ENCODE results near the gene BICC1.

DNA sequence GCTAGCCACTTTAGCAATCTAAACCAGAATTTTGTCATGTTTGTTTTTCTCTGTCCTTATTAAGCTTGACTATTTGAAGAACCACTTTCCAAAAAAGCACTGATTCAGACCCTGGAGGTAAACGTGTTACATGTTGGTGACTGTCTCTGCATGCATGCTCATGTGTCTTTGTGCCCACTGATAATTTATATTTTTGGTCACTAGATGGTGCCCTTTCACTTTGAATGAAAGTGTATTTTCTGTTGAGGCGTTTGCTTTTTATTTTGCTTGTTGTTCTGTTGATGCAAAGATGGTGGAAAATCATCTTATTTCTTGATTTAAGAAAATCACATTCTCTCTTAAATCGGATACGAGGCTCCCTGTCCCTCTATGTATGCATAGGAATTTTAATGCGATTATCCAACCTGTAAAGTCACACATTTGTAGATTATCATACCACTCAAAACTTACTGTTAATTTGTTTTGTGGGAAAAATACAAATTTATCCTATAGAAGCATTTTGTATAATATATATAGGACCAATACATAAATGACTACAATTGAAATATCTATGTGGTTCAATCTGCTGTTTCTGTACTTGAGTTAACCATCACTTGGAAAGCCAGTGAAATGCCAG is 269.3 kb downstream of the BICC1 start:
- TF ChIP-seq, protein P1, sequence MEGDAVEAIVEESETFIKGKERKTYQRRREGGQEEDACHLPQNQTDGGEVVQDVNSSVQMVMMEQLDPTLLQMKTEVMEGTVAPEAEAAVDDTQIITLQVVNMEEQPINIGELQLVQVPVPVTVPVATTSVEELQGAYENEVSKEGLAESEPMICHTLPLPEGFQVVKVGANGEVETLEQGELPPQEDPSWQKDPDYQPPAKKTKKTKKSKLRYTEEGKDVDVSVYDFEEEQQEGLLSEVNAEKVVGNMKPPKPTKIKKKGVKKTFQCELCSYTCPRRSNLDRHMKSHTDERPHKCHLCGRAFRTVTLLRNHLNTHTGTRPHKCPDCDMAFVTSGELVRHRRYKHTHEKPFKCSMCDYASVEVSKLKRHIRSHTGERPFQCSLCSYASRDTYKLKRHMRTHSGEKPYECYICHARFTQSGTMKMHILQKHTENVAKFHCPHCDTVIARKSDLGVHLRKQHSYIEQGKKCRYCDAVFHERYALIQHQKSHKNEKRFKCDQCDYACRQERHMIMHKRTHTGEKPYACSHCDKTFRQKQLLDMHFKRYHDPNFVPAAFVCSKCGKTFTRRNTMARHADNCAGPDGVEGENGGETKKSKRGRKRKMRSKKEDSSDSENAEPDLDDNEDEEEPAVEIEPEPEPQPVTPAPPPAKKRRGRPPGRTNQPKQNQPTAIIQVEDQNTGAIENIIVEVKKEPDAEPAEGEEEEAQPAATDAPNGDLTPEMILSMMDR (conservative IDR thresholded peaks at IDR 0.05): peak; percentile 78
- TF ChIP-seq ZFX (IDR thresholded peaks at IDR 0.05): no peak
